ENCODE data around the gene TTL. TPM values are rescaled to one million over a fixed set of nuclear protein-coding genes. Genes with fewer than 3 reads are reported as not detected.

TTL gene
- total and polyA plus RNA-seq, 9 donors: 3.7 to 23.6 (median 18.3) TPM

GRCh38 chr2:112476434-112476833, 5.5 kb upstream of the TTL start:
- Histone ChIP-seq H3K4me3 (no peak overlapping the region), H3K27me3 (no peaks in the 10 kb centered on the region), H3K4me1 (ENCODE audit: insufficient read depth) (peaks cover 4% of the 10 kb centered on the region), H3K36me3 (no peaks in the 10 kb centered on the region), H3K9me3 (no peaks in the 10 kb centered on the region), H3K27ac (no peak overlapping the region)
- intact Hi-C loops (cut with DNase I): no loop called here
- 62 to 79% (median 67%) methylated on average over 7 of the region's 7 CpGs for WGBS, 3 donors
- no peak for TF ChIP-seq EP300 (IDR thresholded peaks at IDR 0.05)
- no peak for TF ChIP-seq CTCF (IDR thresholded peaks at IDR 0.05)
- TF ChIP-seq POLR2A (IDR thresholded peaks at IDR 0.05): no peak
- no peak for DNase-seq

- intact Hi-C loops (cut with DNase I): loop anchor here (5.0 to 10.0 kb wide), 4 partner anchors 62 to 167 kb away; partner anchors contain the start of genes CHCHD5 (in 3 of the 4), POLR1B (in 2 of the 4) and SLC20A1 (in 1 of the 4)
- peak overlapping the region in 1 of 2 donors; percentile 82 for H3K27ac ChIP-seq
- peaks cover 6% of the 10 kb centered on the region for H3K4me1 ChIP-seq (ENCODE audit: insufficient read depth)
- DNase-seq: peak in 1 of 5 donors; percentile 24
- no peaks in the 10 kb centered on the region for H3K36me3 ChIP-seq
- H3K4me3 ChIP-seq: peak overlapping the region; percentile 85
- no peaks in the 10 kb centered on the region for H3K9me3 ChIP-seq
- no peaks in the 10 kb centered on the region for H3K27me3 ChIP-seq
- 8 to 11% (median 9%) methylated on average over 20 of the region's 20 CpGs for WGBS, 3 donors
- TF ChIP-seq EP300 (IDR thresholded peaks at IDR 0.05): no peak
Observed at GRCh38 chr2:112480530-112481049, 1.4 kb upstream of the TTL start.

GRCh38 chr2:112481050-112481527, 867 bp upstream of the TTL start:
- Histone ChIP-seq H3K36me3 (no peaks in the 10 kb centered on the region), H3K4me1 (ENCODE audit: insufficient read depth) (peaks cover 6% of the 10 kb centered on the region), H3K9me3 (no peaks in the 10 kb centered on the region), H3K27me3 (no peaks in the 10 kb centered on the region), H3K4me3 (peak overlapping the region; percentile 85), H3K27ac (peak overlapping the region in 1 of 2 donors; percentile 82)
- DNase-seq: peak; percentile 68 to 83 (median 76)
- no peak for TF ChIP-seq POLR2A (IDR thresholded peaks at IDR 0.05)
- TF ChIP-seq CTCF (IDR thresholded peaks at IDR 0.05): peak; percentile 39 to 61 (median 54)
- intact Hi-C loops (cut with DNase I): loop anchor here (5.0 to 10.0 kb wide), 4 partner anchors 61 to 166 kb away; partner anchors contain the start of genes CHCHD5 (in 3 of the 4), POLR1B (in 2 of the 4) and SLC20A1 (in 1 of the 4)
- 0 to 1% (median 1%) methylated on average over 17 to 19 of the region's 19 CpGs for WGBS, 3 donors

- H3K36me3 ChIP-seq: no peaks in the 10 kb centered on the region
- no peaks in the 10 kb centered on the region for H3K9me3 ChIP-seq
- TF ChIP-seq POLR2A (IDR thresholded peaks at IDR 0.05) (no peak), CTCF (IDR thresholded peaks at IDR 0.05) (no peak), EP300 (IDR thresholded peaks at IDR 0.05) (no peak)
- intact Hi-C loops (cut with DNase I): loop anchor here (5.0 to 10.0 kb wide), 4 partner anchors 60 to 165 kb away; partner anchors contain the start of genes CHCHD5 (in 3 of the 4), POLR1B (in 2 of the 4) and SLC20A1 (in 1 of the 4)
- peak overlapping the region; percentile 85 for H3K4me3 ChIP-seq
- peak; percentile 15 to 52 (median 37) for DNase-seq
- 0 to 1% (median 1%) methylated on average over 74 to 77 of the region's 77 CpGs for WGBS, 3 donors
- peak overlapping the region; percentile 71 to 84 for H3K27ac ChIP-seq
- H3K4me1 ChIP-seq (ENCODE audit: insufficient read depth): peaks cover 6% of the 10 kb centered on the region
- no peaks in the 10 kb centered on the region for H3K27me3 ChIP-seq
Observed at GRCh38 chr2:112482309-112483041, 519 bp downstream of the TTL start.

Data from ovary (tissue), 9 donors.